Measurements from ENCODE around the gene HSPB6.
A peak's percentile ranks its signal among the peaks of the same experiment; 100 is the strongest.

Gene HSPB6

GRCh38 chr19:35715981-35716800, 40.6 kb downstream of the HSPB6 start:
- peak overlapping the region; percentile 85 for H3K9ac ChIP-seq (ENCODE audit: low read length)
- peaks cover 29% of the 10 kb centered on the region for H3K4me1 ChIP-seq (ENCODE audit: control insufficient read depth, insufficient read depth, low read length)
- no peaks in the 10 kb centered on the region for H3K9me3 ChIP-seq (ENCODE audit: control insufficient read depth, insufficient read depth, low read depth, low read length)
- peaks cover 6% of the 10 kb centered on the region; the same call in 1 of the 2 replicates for H3K27me3 ChIP-seq (ENCODE audit: control insufficient read depth, insufficient read depth, low read length)
- peaks cover 14% of the 10 kb centered on the region for H3K36me3 ChIP-seq (ENCODE audit: control insufficient read depth, insufficient read depth, low read length)
- peak overlapping the region; percentile 61; the same call in 1 of the 2 replicates for H3K27ac ChIP-seq (ENCODE audit: low read depth, low read length)
- H3K4me3 ChIP-seq (ENCODE audit: low read depth, low read length) = peak overlapping the region; percentile 84

- H3K27ac ChIP-seq (ENCODE audit: low read depth, low read length) = no peak overlapping the region
- H3K27me3 ChIP-seq (ENCODE audit: control insufficient read depth, insufficient read depth, low read length) = peaks cover 6% of the 10 kb centered on the region; the same call in 1 of the 2 replicates
- peaks cover 35% of the 10 kb centered on the region for H3K4me1 ChIP-seq (ENCODE audit: control insufficient read depth, insufficient read depth, low read length)
- peaks cover 9% of the 10 kb centered on the region for H3K36me3 ChIP-seq (ENCODE audit: control insufficient read depth, insufficient read depth, low read length)
- peak overlapping the region; percentile 85 for H3K9ac ChIP-seq (ENCODE audit: low read length)
- no peaks in the 10 kb centered on the region for H3K9me3 ChIP-seq (ENCODE audit: control insufficient read depth, insufficient read depth, low read depth, low read length)
- peak overlapping the region; percentile 84 for H3K4me3 ChIP-seq (ENCODE audit: low read depth, low read length)
Observed at GRCh38 chr19:35715355-35715809, 41.4 kb downstream of the HSPB6 start.

GRCh38 chr19:35714601-35715354, 42.1 kb downstream of the HSPB6 start:
- Histone ChIP-seq H3K9me3 (ENCODE audit: control insufficient read depth, insufficient read depth, low read depth, low read length) (no peaks in the 10 kb centered on the region), H3K4me1 (ENCODE audit: control insufficient read depth, insufficient read depth, low read length) (peaks cover 35% of the 10 kb centered on the region), H3K9ac (ENCODE audit: low read length) (no peak overlapping the region), H3K27ac (ENCODE audit: low read depth, low read length) (no peak overlapping the region), H3K4me3 (ENCODE audit: low read depth, low read length) (0 out of 2 replicates have a peak overlapping the region, but pooled peaks have one; percentile 84), H3K27me3 (ENCODE audit: control insufficient read depth, insufficient read depth, low read length) (peaks cover 6% of the 10 kb centered on the region; the same call in 1 of the 2 replicates), H3K36me3 (ENCODE audit: control insufficient read depth, insufficient read depth, low read length) (peaks cover 4% of the 10 kb centered on the region)

GRCh38 chr19:35713904-35714495, 42.8 kb downstream of the HSPB6 start:
- Histone ChIP-seq H3K9ac (ENCODE audit: low read length) (no peak overlapping the region), H3K27ac (ENCODE audit: low read depth, low read length) (no peak overlapping the region), H3K27me3 (ENCODE audit: control insufficient read depth, insufficient read depth, low read length) (peaks cover 6% of the 10 kb centered on the region; the same call in 1 of the 2 replicates), H3K4me3 (ENCODE audit: low read depth, low read length) (no peak overlapping the region), H3K36me3 (ENCODE audit: control insufficient read depth, insufficient read depth, low read length) (no peaks in the 10 kb centered on the region), H3K4me1 (ENCODE audit: control insufficient read depth, insufficient read depth, low read length) (peaks cover 31% of the 10 kb centered on the region), H3K9me3 (ENCODE audit: control insufficient read depth, insufficient read depth, low read depth, low read length) (no peaks in the 10 kb centered on the region)

GRCh38 chr19:35713506-35713850, 43.4 kb downstream of the HSPB6 start:
- Histone ChIP-seq H3K9me3 (ENCODE audit: control insufficient read depth, insufficient read depth, low read depth, low read length) (no peaks in the 10 kb centered on the region), H3K4me1 (ENCODE audit: control insufficient read depth, insufficient read depth, low read length) (peaks cover 29% of the 10 kb centered on the region), H3K4me3 (ENCODE audit: low read depth, low read length) (no peak overlapping the region), H3K27ac (ENCODE audit: low read depth, low read length) (no peak overlapping the region), H3K9ac (ENCODE audit: low read length) (no peak overlapping the region), H3K27me3 (ENCODE audit: control insufficient read depth, insufficient read depth, low read length) (peaks cover 6% of the 10 kb centered on the region; the same call in 1 of the 2 replicates), H3K36me3 (ENCODE audit: control insufficient read depth, insufficient read depth, low read length) (no peaks in the 10 kb centered on the region)

GRCh38 chr19:35712567-35713505, 44.0 kb downstream of the HSPB6 start:
- no peak overlapping the region for H3K4me3 ChIP-seq (ENCODE audit: low read depth, low read length)
- H3K9me3 ChIP-seq (ENCODE audit: control insufficient read depth, insufficient read depth, low read depth, low read length) = no peaks in the 10 kb centered on the region
- no peak overlapping the region for H3K9ac ChIP-seq (ENCODE audit: low read length)
- H3K36me3 ChIP-seq (ENCODE audit: control insufficient read depth, insufficient read depth, low read length) = no peaks in the 10 kb centered on the region
- H3K27me3 ChIP-seq (ENCODE audit: control insufficient read depth, insufficient read depth, low read length) = peaks cover 6% of the 10 kb centered on the region; the same call in 1 of the 2 replicates
- peaks cover 29% of the 10 kb centered on the region for H3K4me1 ChIP-seq (ENCODE audit: control insufficient read depth, insufficient read depth, low read length)
- H3K27ac ChIP-seq (ENCODE audit: low read depth, low read length) = no peak overlapping the region

- Histone ChIP-seq H3K4me1 (ENCODE audit: control insufficient read depth, insufficient read depth, low read length) (peaks cover 27% of the 10 kb centered on the region), H3K9me3 (ENCODE audit: control insufficient read depth, insufficient read depth, low read depth, low read length) (no peaks in the 10 kb centered on the region), H3K27me3 (ENCODE audit: control insufficient read depth, insufficient read depth, low read length) (peaks cover 6% of the 10 kb centered on the region; the same call in 1 of the 2 replicates), H3K9ac (ENCODE audit: low read length) (peak overlapping the region; percentile 32), H3K27ac (ENCODE audit: low read depth, low read length) (no peak overlapping the region), H3K36me3 (ENCODE audit: control insufficient read depth, insufficient read depth, low read length) (no peaks in the 10 kb centered on the region), H3K4me3 (ENCODE audit: low read depth, low read length) (no peak overlapping the region)
Observed at GRCh38 chr19:35710784-35711723, 45.8 kb downstream of the HSPB6 start.

GRCh38 chr19:35708391-35708790, 48.4 kb downstream of the HSPB6 start:
- no peaks in the 10 kb centered on the region for H3K9me3 ChIP-seq (ENCODE audit: control insufficient read depth, insufficient read depth, low read depth, low read length)
- H3K36me3 ChIP-seq (ENCODE audit: control insufficient read depth, insufficient read depth, low read length) = no peaks in the 10 kb centered on the region
- H3K27ac ChIP-seq (ENCODE audit: low read depth, low read length) = no peak overlapping the region
- H3K9ac ChIP-seq (ENCODE audit: low read length) = no peak overlapping the region
- H3K4me3 ChIP-seq (ENCODE audit: low read depth, low read length) = no peak overlapping the region
- H3K4me1 ChIP-seq (ENCODE audit: control insufficient read depth, insufficient read depth, low read length) = peaks cover 10% of the 10 kb centered on the region
- H3K27me3 ChIP-seq (ENCODE audit: control insufficient read depth, insufficient read depth, low read length) = peaks cover 15% of the 10 kb centered on the region
